ENCODE data around the gene KAT2B.

KAT2B gene

DNA sequence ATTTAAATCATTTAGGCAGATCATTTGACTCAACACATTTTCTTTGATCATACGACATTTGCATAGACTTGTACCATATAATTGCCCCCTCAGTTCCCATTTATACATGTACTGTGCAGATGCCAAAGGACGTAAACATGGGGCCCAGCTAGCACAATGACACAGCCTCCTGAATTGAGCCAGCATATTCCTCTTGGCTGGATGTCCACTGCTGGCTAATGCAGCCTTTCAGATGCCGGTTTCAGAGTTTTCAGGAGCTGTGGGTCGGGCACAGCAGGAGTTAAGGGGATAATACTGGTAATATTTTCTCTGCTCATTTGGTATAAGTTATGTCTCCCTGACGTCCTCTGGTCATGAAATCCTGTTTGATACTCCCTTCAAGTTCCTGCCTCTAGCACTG, 39.4 kb downstream of the KAT2B start:
- H3K4me3 ChIP-seq (ENCODE audit: low read length), result no peak overlapping the region
- no peak for DNase-seq (ENCODE audit: low read depth)
- no peak for TF ChIP-seq CTCF (conservative IDR thresholded peaks at IDR 0.05; ENCODE audit: low read depth, low read length)

DNA sequence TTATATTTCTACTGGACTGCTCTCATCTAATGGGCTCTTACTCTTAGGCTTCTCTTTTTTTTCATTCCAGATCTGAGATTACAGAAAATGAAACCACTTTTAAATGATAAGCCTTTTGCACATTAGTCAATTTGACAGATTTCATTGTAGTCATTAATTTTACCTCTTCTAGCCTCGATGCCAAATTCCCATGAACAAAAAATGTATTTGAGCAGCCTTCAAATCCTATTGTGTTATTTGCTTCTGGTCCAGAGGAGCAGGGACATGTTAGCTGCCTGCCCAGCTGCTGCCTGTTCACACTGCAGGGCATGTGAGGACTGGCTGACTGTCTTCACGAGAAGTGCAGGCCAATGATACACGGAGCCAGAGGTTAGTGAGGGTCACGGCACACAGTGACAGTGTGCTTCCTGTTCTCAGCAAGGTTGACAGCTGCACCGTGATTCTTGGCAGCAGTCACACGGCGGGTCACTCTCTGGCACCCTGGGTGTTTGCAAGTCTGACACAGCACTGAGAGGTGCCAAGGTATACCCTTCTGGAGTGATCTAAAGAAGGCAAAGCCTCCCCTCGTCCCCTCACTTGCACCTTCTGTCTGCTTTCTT, 40.8 kb downstream of the KAT2B start:
- no peak for TF ChIP-seq CTCF (conservative IDR thresholded peaks at IDR 0.05; ENCODE audit: low read depth, low read length)
- no peak overlapping the region for H3K4me3 ChIP-seq (ENCODE audit: low read length)
- no peak for DNase-seq (ENCODE audit: low read depth)

GRCh38 chr3:20083253-20083652, 43.0 kb downstream of the KAT2B start:
- DNase-seq (ENCODE audit: low read depth), result no peak
- TF ChIP-seq CTCF (conservative IDR thresholded peaks at IDR 0.05; ENCODE audit: low read depth, low read length), result no peak
- no peak overlapping the region for H3K4me3 ChIP-seq (ENCODE audit: low read length)

DNA sequence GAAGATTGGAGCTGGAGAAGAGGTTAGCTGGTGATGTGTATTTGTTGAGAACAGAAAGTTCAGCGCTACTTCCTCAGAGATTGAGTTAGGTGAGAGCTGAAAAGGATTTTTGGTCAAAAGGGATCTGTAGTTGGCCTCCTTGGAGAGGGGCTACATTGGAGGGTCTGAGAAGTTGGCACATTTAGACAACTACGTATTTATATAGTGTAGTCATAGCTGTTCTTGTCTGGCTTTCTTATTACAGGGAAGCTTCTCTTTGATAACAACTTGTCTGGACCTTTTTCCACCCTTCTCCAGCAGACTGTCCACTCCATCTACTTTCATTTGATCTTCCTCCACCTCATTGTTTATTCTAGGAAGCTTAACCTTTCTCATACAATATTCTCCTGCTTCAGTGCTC, 43.7 kb downstream of the KAT2B start:
- TF ChIP-seq CTCF (conservative IDR thresholded peaks at IDR 0.05; ENCODE audit: low read depth, low read length), result no peak
- DNase-seq (ENCODE audit: low read depth), result no peak
- H3K4me3 ChIP-seq (ENCODE audit: low read length), result no peak overlapping the region

DNA sequence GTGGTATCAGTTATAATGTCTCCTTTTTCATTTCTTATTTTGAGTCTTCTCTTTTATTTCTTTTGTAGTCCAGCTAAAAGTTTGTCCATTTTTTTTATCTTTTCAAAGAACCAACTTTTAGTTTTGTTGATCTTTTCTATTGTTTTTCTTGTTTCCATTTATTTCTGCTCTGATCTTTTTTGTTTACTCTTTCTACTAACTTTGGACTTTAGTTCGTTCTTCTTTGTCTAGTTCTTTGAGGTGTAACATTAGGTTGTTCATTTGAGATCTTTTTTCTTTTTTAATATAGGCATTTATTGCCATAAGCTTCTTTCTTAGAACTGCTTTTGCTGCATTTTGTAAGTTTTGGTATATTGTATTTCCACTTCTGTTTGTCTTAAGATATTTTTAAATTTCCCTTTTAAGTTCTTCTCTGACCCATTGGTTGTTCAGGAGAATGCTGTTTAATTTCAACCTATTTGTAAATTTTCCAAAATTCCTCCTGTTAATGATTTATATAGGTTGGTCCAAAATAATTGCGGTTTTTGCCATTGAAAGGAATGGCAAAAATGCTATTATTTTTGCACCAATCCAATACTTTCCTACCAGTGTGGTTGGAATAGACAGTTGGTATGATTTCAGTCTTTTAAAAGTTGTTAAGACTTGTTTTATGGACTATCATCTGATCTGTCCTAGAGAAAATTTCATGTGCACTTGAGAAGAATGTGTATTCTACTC, 51.2 kb downstream of the KAT2B start:
- no peak for TF ChIP-seq CTCF (conservative IDR thresholded peaks at IDR 0.05; ENCODE audit: low read depth, low read length)
- DNase-seq (ENCODE audit: low read depth), result no peak
- no peak overlapping the region for H3K4me3 ChIP-seq (ENCODE audit: low read length)

- TF ChIP-seq CTCF (conservative IDR thresholded peaks at IDR 0.05; ENCODE audit: low read depth, low read length), result no peak
- H3K4me3 ChIP-seq (ENCODE audit: low read length), result no peak overlapping the region
- no peak for DNase-seq (ENCODE audit: low read depth)
These were observed 55.2 kb downstream of the KAT2B start for GRCh38 chr3:20095470-20095869.

- H3K4me3 ChIP-seq (ENCODE audit: low read length), result no peak overlapping the region
- no peak for TF ChIP-seq CTCF (conservative IDR thresholded peaks at IDR 0.05; ENCODE audit: low read depth, low read length)
- no peak for DNase-seq (ENCODE audit: low read depth)
These were observed 56.0 kb downstream of the KAT2B start for GRCh38 chr3:20096135-20096685.

All from retinal pigment epithelial cell (primary cell).